HepG2 (cell line): ENCODE data around the gene UNC5A. TPM values are rescaled to one million over a fixed set of nuclear protein-coding genes. Genes with fewer than 3 reads are reported as not detected.

Experiments used
- ATAC-seq: fragments of 200-7000 bp; cut with Tn5 transposase; 3 replicates; pipeline ENCODE4 v1.9.1; 2020; ENCODE audit warnings: mild to moderate bottlenecking, moderate library complexity
- BruUV-seq: library from RNA; stranded (reverse); fragments of 400-500 nt; replicated peaks from 2 replicates; lab custom pipeline; 2021; lab: Mats Ljungman, UMichigan
- CTCF ChIA-PET: fragments of 300-600 bp; formaldehyde crosslinking; extraction: SDS; loops from one replicate; lab custom pipeline; 2021; ENCODE audit warnings: low total read pairs, inconsistent platforms, low intra/inter-chr PET ratio; lab: Yijun Ruan, JAX
- POLR2A ChIA-PET: fragments of 350-600 bp; sonication (Branson Sonifier 250); formaldehyde crosslinking; loops from one replicate; lab custom pipeline; 2020; ENCODE audit warnings: antibody characterized with exemption, inconsistent platforms; lab: Yijun Ruan, JAX
- DNase-seq: peaks from one replicate; pipeline ENCODE4 v3.0.0-alpha.2; 2015; ENCODE audit warnings: low spot score
- FAIRE-seq: peaks from 3 replicates; lab custom pipeline; 2011; peaks lifted over from hg19 to GRCh38; lab: Jason Lieb, UNC
- H2AFZ ChIP-seq: one replicate; pipeline ENCODE4 v1.6.1; 2011; ENCODE audit warnings: low read length, inconsistent platforms
- H3K27ac ChIP-seq: fragments of 300-600 bp; 3 replicates; pipeline ENCODE4 v1.8.0; 2011; ENCODE audit warnings: mixed run types, mild to moderate bottlenecking, mixed read lengths, low read length, inconsistent platforms; ENCODE audit not compliant: insufficient read depth; ENCODE audit errors: extremely low read length
- H3K27me3 ChIP-seq, 2 experiments: fragments of 200-600 bp in 1 of 2; 2 replicates in 1 of 2; 3 replicates in 1 of 2; pipeline versions ENCODE4 v1.6.0 to v1.8.0; 2011; ENCODE audit warnings: low read length in 2 of 2, mild to moderate bottlenecking in 2 of 2, moderate library complexity in 2 of 2, inconsistent platforms in 1 of 2; ENCODE audit not compliant: insufficient read depth in 2 of 2, control insufficient read depth in 1 of 2
- H3K36me3 ChIP-seq, 2 experiments: fragments of 200-600 bp in 1 of 2; replicated peaks in 1 of 2; 2 replicates in 1 of 2; 3 replicates in 1 of 2; pipeline versions ENCODE4 v1.5.1 to v1.8.0; 2011; ENCODE audit warnings: low read length in 2 of 2, inconsistent platforms in 1 of 2; ENCODE audit not compliant: insufficient read depth in 2 of 2, control insufficient read depth in 1 of 2
- H3K4me1 ChIP-seq: 2 replicates; pipeline ENCODE4 v1.5.1; 2012; ENCODE audit warnings: low read length, inconsistent platforms; ENCODE audit not compliant: insufficient read depth
- H3K4me2 ChIP-seq: 2 replicates; pipeline ENCODE4 v1.6.0; 2011; ENCODE audit warnings: low read depth, low read length, inconsistent platforms
- H3K4me3 ChIP-seq, 3 experiments: fragments of 200-600 bp in 1 of 3; sonication (generic), shearing (Covaris generic) in 1 of 3; replicated peaks in 1 of 3; 2 replicates each; pipeline ENCODE4 v1.5.1; 2011 to 2016; ENCODE audit warnings: low read length in 3 of 3, inconsistent platforms in 2 of 3, low read depth in 2 of 3, mild to moderate bottlenecking in 2 of 3, control low read depth in 1 of 3, mixed read lengths in 1 of 3; ENCODE audit not compliant: insufficient read depth in 1 of 3
- H3K79me2 ChIP-seq: one replicate; pipeline ENCODE4 v1.6.1; 2011; ENCODE audit warnings: low read length, inconsistent platforms; ENCODE audit not compliant: insufficient read depth
- H3K9ac ChIP-seq: 2 replicates; pipeline ENCODE4 v1.6.0; 2011; ENCODE audit warnings: mild to moderate bottlenecking, low read depth, low read length, inconsistent platforms; ENCODE audit not compliant: insufficient read depth
- H3K9me3 ChIP-seq: 2 replicates; pipeline ENCODE4 v1.5.1; 2012; ENCODE audit warnings: mild to moderate bottlenecking, low read length
- H4K20me1 ChIP-seq: 2 replicates; pipeline ENCODE4 v1.6.0; 2011; ENCODE audit warnings: inconsistent platforms, mild to moderate bottlenecking, low read length, moderate library complexity; ENCODE audit not compliant: insufficient read depth
- BHLHE40 ChIP-seq: IDR thresholded peaks from 2 replicates; pipeline ENCODE4 v1.6.1; 2011; ENCODE audit warnings: low read length, improper control_type of control experiment
- GABPA ChIP-seq, 2 experiments: IDR thresholded peaks; 2 replicates each; pipeline ENCODE4 v1.6.1; 2011 to 2016; ENCODE audit warnings: low read depth in 2 of 2, low read length in 1 of 2, missing biosample characterization in 1 of 2, missing genetic modification characterization in 1 of 2
- GABPB1 ChIP-seq: IDR thresholded peaks from 2 replicates; pipeline ENCODE4 v1.6.1; 2016; ENCODE audit warnings: mild to moderate bottlenecking, missing genetic modification reagents, moderate library complexity, missing compliant biosample characterization
- NR2C2 ChIP-seq: sonication (generic); formaldehyde crosslinking; IDR thresholded peaks from 2 replicates; pipeline ENCODE4 v1.4.0; 2020; ENCODE audit warnings: missing genetic modification reagents, mild to moderate bottlenecking, moderate library complexity, borderline replicate concordance
- TERF1 ChIP-seq: sonication (generic); formaldehyde crosslinking; IDR thresholded peaks from 2 replicates; pipeline ENCODE4 v1.8.0; 2022; ENCODE audit warnings: mild to moderate bottlenecking, missing genetic modification reagents, moderate library complexity
- THAP11 ChIP-seq: IDR thresholded peaks from 2 replicates; pipeline ENCODE4 v1.6.1; 2016; ENCODE audit warnings: missing biosample characterization, missing genetic modification reagents
- USF2 ChIP-seq, 2 experiments: sonication (generic) in 1 of 2; formaldehyde crosslinking in 1 of 2; IDR thresholded peaks; 2 replicates each; pipeline versions ENCODE4 v1.5.1 to v1.6.1; 2011 to 2020; ENCODE audit warnings: borderline replicate concordance in 1 of 2, low read depth in 1 of 2, low read length in 1 of 2, mild to moderate bottlenecking in 1 of 2, missing genetic modification reagents in 1 of 2, moderate library complexity in 1 of 2
- ZNF263 ChIP-seq: sonication (generic); formaldehyde crosslinking; IDR thresholded peaks from 2 replicates; pipeline ENCODE4 v1.4.0; 2020; ENCODE audit warnings: missing genetic modification reagents
- WGBS: methylation state at CpG from one replicate; pipeline ENCODE4 v1.1.6; 2017; ENCODE audit warnings: low lambda C conversion rate; 5-methylcytosine and 5-hydroxymethylcytosine counted together
- in situ Hi-C: cut with HindIII; loops from 2 replicates; pipeline ENCODE4 v1.10.0; 2017; ENCODE audit warnings: low pct_unique_long_range_greater_than_20kb; ENCODE audit not compliant: extremely low pct_ligation_motif_present
- intact Hi-C: fragments of 100-400 bp; cut with micrococcal nuclease; formaldehyde crosslinking; loops from one replicate; pipeline ENCODE4 v1.10.0; 2022; ENCODE audit not compliant: unreplicated experiment
- polyA plus RNA-seq, 8 experiments: library from polyadenylated mRNA; depleted of rRNA in 3 of 8; stranded (reverse) in 7 of 8; unstranded in 1 of 8; fragments of >200 nt; fragmentation: Illumina TruSeq in 4 of 8; extraction: Trizol in 4 of 8; gene quantifications; 2 replicates each; pipeline versions ENCODE4 v1.2.1 to v1.2.3, GENCODE V29; 2011 to 2016; ENCODE audit warnings: low read depth in 4 of 8, missing spikeins in 1 of 8, mixed read lengths in 1 of 8; ENCODE audit not compliant: insufficient read depth in 1 of 8
- total RNA-seq, 5 experiments: library from RNA; depleted of rRNA; stranded (reverse); fragments of >200 nt; fragmentation: Illumina TruSeq; extraction: Trizol; gene quantifications; 2 replicates each; pipeline ENCODE4 v1.2.3, GENCODE V29; 2016; ENCODE audit warnings: low read depth in 1 of 5

UNC5A gene
- total and polyA plus RNA-seq, 2 of the 13 experiments (the other 11 are each of a cell fraction or from before 2014, with no cell fraction given), result not detected

DNA sequence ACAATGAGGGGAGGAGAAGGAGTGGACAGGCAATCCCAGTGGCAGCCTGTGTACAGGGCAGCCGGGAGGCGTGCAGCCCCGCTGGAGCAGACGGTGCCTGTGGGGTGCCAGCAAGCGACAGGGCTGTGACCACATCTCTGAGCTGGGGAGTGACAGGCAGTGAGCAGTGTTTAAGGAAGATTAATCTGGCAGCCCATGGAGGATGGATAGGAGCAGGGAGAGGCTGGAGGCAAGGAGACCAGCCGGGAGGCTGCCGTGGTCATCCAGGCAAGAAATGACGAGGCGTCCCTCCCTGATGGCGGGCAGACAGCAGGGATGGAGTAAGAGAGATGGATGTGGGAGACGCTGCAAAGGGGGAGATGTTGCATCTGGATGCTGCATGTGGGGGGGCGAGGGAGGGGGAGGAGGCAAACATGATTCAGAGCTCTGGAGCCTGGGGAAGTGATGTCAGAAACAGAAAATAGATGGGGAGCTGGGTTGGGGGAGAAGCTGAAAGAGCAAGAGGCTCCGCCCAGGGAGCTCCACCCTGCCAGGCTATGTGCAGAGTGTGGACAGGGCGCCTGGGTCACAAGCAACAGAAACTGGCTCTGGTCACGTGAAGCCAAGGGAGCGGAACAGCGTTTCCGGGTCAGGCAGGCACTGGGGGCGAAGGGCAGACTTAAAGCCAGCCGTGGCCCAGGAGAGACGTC, 12.6 kb downstream of the UNC5A start:
- POLR2A ChIA-PET, result no interaction called here

More for the DNA sequence above, 12.6 kb downstream of the UNC5A start:
- intact Hi-C loops (no loop called here), in situ Hi-C loops (no loop called here)
- no peak overlapping the region for H3K9ac ChIP-seq
- ATAC-seq (no peak), FAIRE-seq (no peak), DNase-seq (no peak)
- no peaks in the 10 kb centered on the region for H4K20me1 ChIP-seq
- H3K27ac ChIP-seq, result no peak overlapping the region
- no TSS peak for BruUV-seq
- H3K4me2 ChIP-seq, result no peak overlapping the region
- H3K9me3 ChIP-seq, result no peaks in the 10 kb centered on the region
- no peak overlapping the region for H3K4me3 ChIP-seq
- H3K36me3 ChIP-seq, result no peaks in the 10 kb centered on the region
- no peaks in the 10 kb centered on the region for H3K79me2 ChIP-seq
- H3K4me1 ChIP-seq, result peaks cover 38% of the 10 kb centered on the region
- H2AFZ ChIP-seq, result no peak overlapping the region
- TF ChIP-seq GABPA (IDR thresholded peaks at IDR 0.05; ENCODE audit: low read depth, low read length), result no peak
- TF ChIP-seq GABPA (CRISPR knock-in tag; IDR thresholded peaks at IDR 0.05; ENCODE audit: low read depth), result peak; percentile 30; the same call in 1 of the 2 replicates
- no peak for TF ChIP-seq TERF1 (CRISPR knock-in tag)
- TF ChIP-seq ZNF263 (CRISPR knock-in tag), result 0 out of 2 replicates have a peak, but pooled peaks have one; percentile 13
- no peak for TF ChIP-seq USF2 (IDR thresholded peaks at IDR 0.05; ENCODE audit: low read depth, low read length)
- peak; percentile 72; the same call in 1 of the 2 replicates for TF ChIP-seq USF2 (CRISPR knock-in tag; IDR thresholded peaks at IDR 0.05; ENCODE audit: borderline replicate concordance)
- TF ChIP-seq GABPB1, result peak; percentile 52
- peak; percentile 38; the same call in 1 of the 2 replicates for TF ChIP-seq BHLHE40
- TF ChIP-seq THAP11 (CRISPR knock-in tag), result no peak
- TF ChIP-seq NR2C2 (CRISPR knock-in tag), result peak; percentile 67; the same call in 1 of the 2 replicates
- peaks cover 1 to 13% of the 10 kb centered on the region in 2 experiments; a peak in 3 of 5 replicates for H3K27me3 ChIP-seq
- CTCF ChIA-PET, result no interaction called here
- 57% methylated on average over 15 of the region's 21 CpGs for WGBS
